Measurements from ENCODE around the gene NPAS3.

The NPAS3 gene

DNA sequence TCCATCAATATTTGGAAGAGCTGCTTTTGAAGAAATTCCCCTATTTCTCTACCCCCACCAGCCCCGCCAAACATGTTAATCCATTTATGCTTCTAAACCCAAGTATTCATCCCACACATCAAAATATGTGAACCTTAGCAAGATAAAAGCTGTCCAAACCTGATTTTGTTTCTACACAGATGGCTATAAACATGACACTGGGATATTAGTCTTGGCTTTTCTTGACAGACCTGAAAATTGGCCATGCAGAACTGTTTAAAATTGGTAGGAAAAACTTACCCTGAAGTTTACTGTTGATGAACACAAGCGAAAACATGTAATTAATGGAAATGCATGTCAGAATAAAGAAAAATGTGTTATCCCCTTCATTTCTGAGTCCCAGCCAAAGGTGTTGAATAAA lies 642.2 kb downstream of the NPAS3 start:
- DNase-seq (ENCODE audit: low read depth in 2 of 2), result no peak

- DNase-seq (ENCODE audit: low read depth in 2 of 2), result no peak
Observed at GRCh38 chr14:33584697-33585096, 646.0 kb downstream of the NPAS3 start.

- no peak for DNase-seq (ENCODE audit: low read depth in 2 of 2)
Observed at GRCh38 chr14:33586806-33587205, 648.1 kb downstream of the NPAS3 start.

GRCh38 chr14:33587791-33588190 lies 649.1 kb downstream of the NPAS3 start:
- no peak for DNase-seq (ENCODE audit: low read depth in 2 of 2)

DNA sequence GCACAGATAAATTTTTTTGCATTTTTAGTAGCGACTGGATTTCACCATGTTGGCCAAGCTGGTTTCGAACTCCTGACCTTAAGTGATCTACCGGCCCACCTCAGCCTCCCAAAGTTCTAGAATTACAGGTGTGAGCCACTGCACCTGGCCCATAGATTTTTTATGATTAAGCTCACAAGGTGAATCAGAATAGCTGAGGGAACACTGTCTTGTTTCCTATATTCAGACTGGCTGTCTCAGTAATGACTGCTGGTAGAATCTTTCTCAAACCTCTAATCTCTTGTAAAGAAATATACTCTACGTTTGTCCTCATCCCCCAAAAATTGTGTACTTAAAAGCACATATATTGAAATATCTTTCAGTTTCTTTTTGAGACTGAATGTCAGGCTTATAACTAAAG lies 650.1 kb downstream of the NPAS3 start:
- no peak for DNase-seq (ENCODE audit: low read depth in 2 of 2)

DNA sequence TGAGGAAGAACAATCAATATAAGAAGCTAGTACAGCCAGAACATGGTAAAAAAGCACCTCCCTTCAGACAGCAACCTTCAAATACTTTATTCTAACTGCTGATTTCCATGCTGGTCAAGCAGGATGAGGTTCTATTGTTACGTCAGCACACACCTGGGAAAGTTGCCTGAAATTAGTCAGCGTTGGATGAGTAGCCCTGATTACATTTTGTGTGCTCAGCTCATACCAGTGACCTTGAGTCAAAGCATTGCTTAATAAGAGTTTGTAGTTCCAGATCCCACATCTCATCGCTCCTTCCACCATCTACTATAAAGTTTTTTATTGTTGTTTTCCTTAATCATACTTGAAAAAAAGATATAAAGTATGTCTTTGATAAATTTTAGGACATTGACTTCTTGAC lies 650.7 kb downstream of the NPAS3 start:
- no peak for DNase-seq (ENCODE audit: low read depth in 2 of 2)

GRCh38 chr14:33590891-33591630 lies 652.4 kb downstream of the NPAS3 start:
- DNase-seq (ENCODE audit: low read depth in 2 of 2), result no peak

GRCh38 chr14:33592297-33592696 lies 653.6 kb downstream of the NPAS3 start:
- no peak for DNase-seq (ENCODE audit: low read depth in 2 of 2)

- DNase-seq (ENCODE audit: low read depth in 2 of 2), result no peak
Observed at GRCh38 chr14:33596211-33597080, 657.8 kb downstream of the NPAS3 start.

- DNase-seq (ENCODE audit: low read depth in 2 of 2), result no peak
Observed at GRCh38 chr14:33598582-33598981, 659.9 kb downstream of the NPAS3 start.

GRCh38 chr14:33602396-33602795 lies 663.7 kb downstream of the NPAS3 start:
- no peak for DNase-seq (ENCODE audit: low read depth in 2 of 2)

DNA sequence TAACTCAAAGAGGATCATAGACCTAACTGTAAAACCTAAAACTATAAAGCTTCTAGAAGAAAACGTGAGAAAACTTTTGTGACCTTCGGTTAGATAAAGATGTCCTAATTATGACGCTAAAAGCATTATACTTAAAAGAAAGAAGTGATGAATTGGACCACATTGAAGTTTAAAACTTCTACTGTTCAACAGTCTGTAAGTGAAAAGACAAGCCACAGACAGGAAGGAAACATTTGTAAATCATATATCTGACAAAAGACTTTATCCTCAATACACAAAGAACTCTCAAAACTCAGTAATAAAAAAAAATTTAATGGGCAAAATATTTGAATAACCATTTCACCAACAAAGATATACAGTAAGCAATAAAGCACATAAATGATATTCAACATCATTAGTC lies 667.9 kb downstream of the NPAS3 start:
- no peak for DNase-seq (ENCODE audit: low read depth in 2 of 2)

GRCh38 chr14:33609582-33609981 lies 670.9 kb downstream of the NPAS3 start:
- no peak for DNase-seq (ENCODE audit: low read depth in 2 of 2)

DNA sequence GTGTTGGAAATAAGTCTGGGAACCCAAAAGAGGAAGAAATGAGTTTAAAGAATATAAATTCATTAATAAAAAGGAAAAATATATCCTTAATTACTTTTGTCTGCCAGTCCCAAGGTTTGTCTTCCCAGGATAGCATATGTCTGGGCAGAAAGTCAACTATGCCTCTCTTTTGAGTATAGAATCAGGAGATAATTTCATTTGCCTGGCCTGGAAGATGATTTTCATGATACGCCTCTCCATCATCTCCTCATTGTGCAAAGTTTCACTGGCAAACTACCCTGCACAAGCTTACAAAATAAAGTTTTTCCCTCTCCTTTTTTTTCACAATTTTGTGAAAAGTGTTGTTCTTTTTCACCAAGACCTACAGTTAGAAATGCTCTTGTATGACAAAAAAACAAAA lies 671.4 kb downstream of the NPAS3 start:
- no peak for DNase-seq (ENCODE audit: low read depth in 2 of 2)

DNA sequence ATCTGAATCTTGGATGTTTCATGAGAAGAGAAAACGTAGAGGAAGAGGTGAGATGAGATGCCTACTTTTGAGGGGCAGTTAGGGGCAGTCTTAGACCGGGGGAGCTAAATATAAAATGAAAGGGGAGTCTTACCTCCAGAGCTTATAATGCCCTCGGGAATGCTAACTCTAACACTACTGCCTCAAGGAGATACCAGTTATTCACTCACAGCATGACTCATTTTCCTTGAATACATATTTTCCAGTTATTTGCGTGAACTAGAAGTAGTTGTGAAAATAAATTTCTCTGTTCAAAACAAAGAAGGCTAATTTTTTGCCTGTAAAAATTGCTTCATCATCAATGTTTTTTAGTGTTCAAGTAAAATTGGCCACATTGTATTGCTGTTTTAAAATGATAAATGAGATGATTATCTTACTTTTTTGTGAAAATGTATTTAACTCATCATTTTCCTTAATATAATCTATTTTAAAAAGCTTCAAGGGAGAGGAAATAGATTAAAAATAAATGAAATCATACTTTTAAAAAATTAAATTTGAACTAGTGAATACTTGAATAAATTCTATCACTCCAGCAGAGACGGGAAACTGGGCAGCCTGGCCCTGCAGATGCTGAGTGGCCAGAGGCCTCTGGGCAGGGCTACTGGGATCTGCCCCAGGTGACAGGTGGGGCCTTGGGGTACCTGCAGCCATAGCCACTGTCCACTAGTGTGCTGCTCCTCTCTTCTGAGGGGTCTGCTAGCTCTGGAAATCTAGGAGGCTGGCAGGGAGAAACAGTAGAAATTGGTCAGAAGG lies 672.9 kb downstream of the NPAS3 start:
- DNase-seq (ENCODE audit: low read depth in 2 of 2), result no peak

- DNase-seq (ENCODE audit: low read depth in 2 of 2), result no peak
Observed at GRCh38 chr14:33612197-33612505, 673.5 kb downstream of the NPAS3 start.

- no peak for DNase-seq (ENCODE audit: low read depth in 2 of 2)
Observed at GRCh38 chr14:33617154-33617553, 678.5 kb downstream of the NPAS3 start.

GRCh38 chr14:33618361-33619105 lies 679.9 kb downstream of the NPAS3 start:
- no peak for DNase-seq (ENCODE audit: low read depth in 2 of 2)

DNA sequence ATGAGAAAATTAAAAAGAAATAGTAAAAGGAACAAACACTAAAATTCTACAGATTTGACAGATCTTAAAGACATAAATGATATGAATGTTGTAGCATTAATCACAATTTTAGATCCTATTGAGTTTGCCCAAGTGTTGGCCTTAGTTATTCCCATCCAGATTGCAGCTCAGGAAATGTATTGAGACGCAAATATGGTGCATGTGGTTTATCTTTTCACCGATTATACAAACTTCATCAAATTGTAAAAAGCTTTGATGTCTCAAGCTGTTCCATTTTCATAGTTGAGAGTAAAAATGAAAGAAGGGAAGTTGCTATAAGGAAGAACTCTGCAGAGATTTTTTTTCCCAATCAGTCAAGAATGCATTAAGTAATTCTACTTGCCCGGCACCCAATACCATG lies 683.8 kb downstream of the NPAS3 start:
- no peak for DNase-seq (ENCODE audit: low read depth in 2 of 2)

GRCh38 chr14:33629792-33630191 lies 691.1 kb downstream of the NPAS3 start:
- DNase-seq (ENCODE audit: low read depth in 2 of 2), result no peak

- DNase-seq (ENCODE audit: low read depth in 2 of 2), result no peak
Observed at GRCh38 chr14:33631021-33631420, 692.3 kb downstream of the NPAS3 start.

GRCh38 chr14:33631441-33631840 lies 692.8 kb downstream of the NPAS3 start:
- no peak for DNase-seq (ENCODE audit: low read depth in 2 of 2)

All from stimulated activated CD4-positive, alpha-beta T cell treated with anti-CD3 and anti-CD28 coated beads, Interleukin-1b, Interleukin-23, amount 100 ng/mL, for 1 hour (primary cell).